ENCODE results near the gene EPAS1. TPM values are rescaled to one million over a fixed set of nuclear protein-coding genes. Genes with fewer than 3 reads are reported as not detected.

Gene EPAS1
- total and polyA plus RNA-seq, 4 donors = 213 to 954 (median 403) TPM

DNA sequence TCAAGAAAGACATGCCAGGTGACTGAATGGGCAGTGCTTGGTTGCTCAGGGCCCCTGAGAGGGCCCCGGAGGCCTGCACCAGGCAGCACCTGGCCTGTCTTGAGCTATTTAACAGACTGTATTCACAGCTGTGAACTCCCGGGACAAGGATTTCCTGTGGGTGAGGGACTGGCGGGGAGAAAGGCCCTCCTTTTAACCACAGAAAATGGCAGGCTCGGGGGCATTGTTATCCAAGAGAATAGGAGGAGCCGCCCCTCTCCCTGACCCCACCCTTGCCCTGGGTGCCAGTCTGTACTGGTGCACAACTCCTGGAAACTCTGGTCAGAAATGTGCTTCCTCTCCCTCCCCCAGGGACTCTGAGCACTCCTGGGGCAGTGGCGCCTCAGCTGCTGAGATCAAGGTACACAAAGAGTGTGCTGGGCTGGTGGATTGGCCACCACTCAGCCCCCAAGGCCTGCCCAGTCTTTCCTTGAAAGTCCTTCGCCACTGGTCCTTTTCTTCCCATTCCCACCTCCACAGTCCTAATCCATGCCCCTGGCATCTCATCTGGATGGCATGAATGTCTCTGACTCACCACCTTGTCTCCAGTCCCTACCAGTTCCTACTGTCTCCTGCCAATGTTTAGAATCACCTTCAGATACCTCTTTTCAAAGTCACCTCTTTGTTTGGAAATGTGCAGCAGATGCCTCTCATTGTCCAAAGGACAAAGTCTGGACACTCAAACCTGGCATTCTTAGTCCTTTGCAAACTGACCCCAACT, 19.6 kb upstream of the EPAS1 start:
- Histone ChIP-seq H3K36me3 (ENCODE audit: control insufficient read depth in 1 of 2, insufficient read depth in 2 of 2, low read length in 1 of 2) (no peaks in the 10 kb centered on the region), H3K27ac (ENCODE audit: low read depth in 1 of 2, low read length in 2 of 2) (no peak overlapping the region), H3K4me3 (ENCODE audit: low read length in 2 of 2) (no peak overlapping the region), H3K9me3 (ENCODE audit: control insufficient read depth, low read length) (no peaks in the 10 kb centered on the region), H3K4me1 (ENCODE audit: control insufficient read depth in 1 of 2, insufficient read depth in 2 of 2, low read length in 2 of 2) (no peaks in the 10 kb centered on the region), H3K27me3 (ENCODE audit: control insufficient read depth in 1 of 2, insufficient read depth in 2 of 2, low read length in 1 of 2) (no peaks in the 10 kb centered on the region)
- ATAC-seq (ENCODE audit: low FRiP score) (peak; percentile 25), DNase-seq (no peak)
- intact Hi-C loops (cut with DNase I) = no loop called here
- 92 to 94% methylated on average over 7 of the region's 7 CpGs for WGBS, 2 donors

DNA sequence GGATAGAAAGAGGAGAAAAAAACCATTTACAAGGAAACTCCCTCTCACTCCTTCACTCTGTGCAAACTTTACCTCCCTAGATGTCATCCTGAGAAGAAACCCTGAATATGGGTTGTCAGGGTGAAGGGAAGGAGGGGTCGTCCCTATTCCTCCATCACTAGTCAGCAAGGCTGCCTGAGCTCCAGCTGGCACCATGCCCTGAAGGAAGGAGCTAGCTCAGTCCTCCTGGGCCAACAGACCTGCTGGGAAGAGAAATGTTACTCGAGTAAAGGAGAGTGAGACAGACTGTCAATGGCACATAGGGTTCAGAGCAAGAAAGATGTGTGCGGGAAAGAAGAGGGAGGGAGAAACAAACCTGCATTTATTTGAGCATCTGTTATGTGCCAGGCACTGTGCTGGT, 18.3 kb upstream of the EPAS1 start:
- DNase-seq = peak in 1 of 2 donors; percentile 53
- Histone ChIP-seq H3K27me3 (ENCODE audit: control insufficient read depth in 1 of 2, insufficient read depth in 2 of 2, low read length in 1 of 2) (no peaks in the 10 kb centered on the region), H3K27ac (ENCODE audit: low read depth in 1 of 2, low read length in 2 of 2) (no peak overlapping the region), H3K4me1 (ENCODE audit: control insufficient read depth in 1 of 2, insufficient read depth in 2 of 2, low read length in 2 of 2) (no peaks in the 10 kb centered on the region), H3K4me3 (ENCODE audit: low read length in 2 of 2) (no peak overlapping the region), H3K36me3 (ENCODE audit: control insufficient read depth in 1 of 2, insufficient read depth in 2 of 2, low read length in 1 of 2) (no peaks in the 10 kb centered on the region), H3K9me3 (ENCODE audit: control insufficient read depth, low read length) (no peaks in the 10 kb centered on the region)
- WGBS, 2 donors = 33 to 41% methylated on average over 3 of the region's 3 CpGs
- intact Hi-C loops (cut with DNase I) = no loop called here
- no peak for ATAC-seq (ENCODE audit: low FRiP score)

DNA sequence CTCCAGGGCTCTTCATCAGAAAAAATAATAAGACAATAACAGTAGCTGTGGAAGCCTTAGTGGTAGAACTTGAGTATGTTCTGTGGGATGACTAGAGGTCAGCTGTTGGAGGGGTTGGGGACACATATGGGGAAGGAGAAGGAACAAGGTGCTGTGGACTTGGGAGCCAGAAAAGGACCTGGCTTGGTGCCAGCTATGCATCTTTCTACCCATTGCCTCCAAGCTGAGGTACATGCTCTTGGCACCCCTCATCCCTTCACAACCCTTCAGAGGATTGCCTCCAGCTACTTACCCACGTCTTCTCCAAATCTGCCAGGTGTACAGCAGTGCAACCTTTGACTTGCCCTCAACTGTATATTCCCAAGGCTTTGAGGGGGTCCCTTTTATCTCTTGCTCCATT, 15.3 kb upstream of the EPAS1 start:
- DNase-seq (no peak), ATAC-seq (ENCODE audit: low FRiP score) (no peak)
- no peaks in the 10 kb centered on the region for H3K4me1 ChIP-seq (ENCODE audit: control insufficient read depth in 1 of 2, insufficient read depth in 2 of 2, low read length in 2 of 2)
- H3K27me3 ChIP-seq (ENCODE audit: control insufficient read depth in 1 of 2, insufficient read depth in 2 of 2, low read length in 1 of 2) = no peaks in the 10 kb centered on the region
- no peaks in the 10 kb centered on the region for H3K9me3 ChIP-seq (ENCODE audit: control insufficient read depth, low read length)
- WGBS, 2 donors = 96 to 100% methylated on average over 1 of the region's 1 CpG
- H3K36me3 ChIP-seq (ENCODE audit: control insufficient read depth in 1 of 2, insufficient read depth in 2 of 2, low read length in 1 of 2) = no peaks in the 10 kb centered on the region
- intact Hi-C loops (cut with DNase I) = no loop called here
- no peak overlapping the region for H3K4me3 ChIP-seq (ENCODE audit: low read length in 2 of 2)
- H3K27ac ChIP-seq (ENCODE audit: low read depth in 1 of 2, low read length in 2 of 2) = no peak overlapping the region

DNA sequence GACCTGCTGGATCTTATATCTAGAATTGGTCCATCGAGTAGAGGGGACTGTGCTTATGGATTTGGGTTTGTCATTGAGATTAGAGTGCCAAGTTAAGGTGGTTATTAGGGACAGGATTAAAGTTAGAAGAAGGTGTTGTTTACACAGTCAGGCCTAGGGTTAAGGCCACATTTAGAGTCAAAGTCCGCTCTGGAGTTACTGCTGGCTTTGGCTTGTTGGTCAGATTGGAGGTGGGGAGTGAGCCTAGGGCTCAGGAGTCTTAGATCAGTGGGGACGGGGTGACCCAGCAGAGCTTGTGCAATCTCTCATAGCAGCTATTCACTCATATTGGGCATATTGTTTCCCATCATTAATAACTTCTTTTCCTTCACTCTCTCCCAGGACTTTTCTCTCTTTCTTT, 13.5 kb upstream of the EPAS1 start:
- DNase-seq (no peak), ATAC-seq (ENCODE audit: low FRiP score) (no peak)
- Histone ChIP-seq H3K9me3 (ENCODE audit: control insufficient read depth, low read length) (no peaks in the 10 kb centered on the region), H3K4me1 (ENCODE audit: control insufficient read depth in 1 of 2, insufficient read depth in 2 of 2, low read length in 2 of 2) (no peaks in the 10 kb centered on the region), H3K4me3 (ENCODE audit: low read length in 2 of 2) (no peak overlapping the region), H3K27ac (ENCODE audit: low read depth in 1 of 2, low read length in 2 of 2) (no peak overlapping the region), H3K36me3 (ENCODE audit: control insufficient read depth in 1 of 2, insufficient read depth in 2 of 2, low read length in 1 of 2) (no peaks in the 10 kb centered on the region), H3K27me3 (ENCODE audit: control insufficient read depth in 1 of 2, insufficient read depth in 2 of 2, low read length in 1 of 2) (no peaks in the 10 kb centered on the region)
- intact Hi-C loops (cut with DNase I) = no loop called here
- WGBS, 2 donors = 91 to 92% methylated on average over 3 of the region's 3 CpGs

DNA sequence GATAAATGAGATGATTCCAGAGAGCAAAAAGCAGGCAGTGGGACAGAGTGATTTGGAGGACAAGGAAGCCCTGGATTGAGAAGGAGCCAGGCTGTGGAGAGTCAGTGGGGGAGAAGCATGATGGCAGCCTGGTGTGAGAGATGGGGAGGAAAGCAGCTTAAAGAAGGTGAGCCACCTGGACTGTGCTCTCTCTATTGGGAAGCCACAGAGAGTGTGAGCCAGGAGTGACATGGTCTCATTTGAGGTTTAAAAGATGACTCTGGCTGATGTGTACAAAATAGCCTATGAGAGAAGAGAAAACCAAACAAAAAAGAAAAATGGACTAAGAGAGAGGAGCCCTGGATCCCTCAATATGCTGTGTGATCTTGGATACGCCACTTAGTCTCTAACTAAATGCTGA, 12.9 kb upstream of the EPAS1 start:
- Histone ChIP-seq H3K4me3 (ENCODE audit: low read length in 2 of 2) (no peak overlapping the region), H3K36me3 (ENCODE audit: control insufficient read depth in 1 of 2, insufficient read depth in 2 of 2, low read length in 1 of 2) (no peaks in the 10 kb centered on the region), H3K9me3 (ENCODE audit: control insufficient read depth, low read length) (no peaks in the 10 kb centered on the region), H3K27ac (ENCODE audit: low read depth in 1 of 2, low read length in 2 of 2) (no peak overlapping the region), H3K27me3 (ENCODE audit: control insufficient read depth in 1 of 2, insufficient read depth in 2 of 2, low read length in 1 of 2) (no peaks in the 10 kb centered on the region), H3K4me1 (ENCODE audit: control insufficient read depth in 1 of 2, insufficient read depth in 2 of 2, low read length in 2 of 2) (no peaks in the 10 kb centered on the region)
- ATAC-seq (ENCODE audit: low FRiP score) (no peak), DNase-seq (no peak)
- 97 to 100% methylated on average over 1 of the region's 1 CpG for WGBS, 2 donors
- intact Hi-C loops (cut with DNase I) = no loop called here

DNA sequence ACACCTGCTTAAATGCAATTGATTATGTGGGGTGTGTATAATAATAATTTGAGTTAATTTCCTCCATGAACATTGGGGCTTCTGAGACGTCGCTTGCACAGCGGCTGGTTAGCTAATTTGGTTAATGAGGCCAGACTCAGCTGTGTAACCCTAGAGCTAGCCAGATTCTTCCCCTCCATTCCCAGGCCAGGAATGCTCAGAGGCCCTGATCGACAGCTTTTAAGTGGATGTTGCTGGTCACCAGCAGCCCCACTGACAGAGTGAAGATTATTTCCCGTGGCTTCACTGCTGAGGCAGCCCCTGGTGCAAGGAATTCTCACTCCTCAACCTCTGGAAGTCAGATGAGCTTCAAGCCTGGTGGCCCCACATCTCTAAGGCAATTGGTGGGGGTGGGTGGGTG, 12.4 kb upstream of the EPAS1 start:
- intact Hi-C loops (cut with DNase I) = no loop called here

DNA sequence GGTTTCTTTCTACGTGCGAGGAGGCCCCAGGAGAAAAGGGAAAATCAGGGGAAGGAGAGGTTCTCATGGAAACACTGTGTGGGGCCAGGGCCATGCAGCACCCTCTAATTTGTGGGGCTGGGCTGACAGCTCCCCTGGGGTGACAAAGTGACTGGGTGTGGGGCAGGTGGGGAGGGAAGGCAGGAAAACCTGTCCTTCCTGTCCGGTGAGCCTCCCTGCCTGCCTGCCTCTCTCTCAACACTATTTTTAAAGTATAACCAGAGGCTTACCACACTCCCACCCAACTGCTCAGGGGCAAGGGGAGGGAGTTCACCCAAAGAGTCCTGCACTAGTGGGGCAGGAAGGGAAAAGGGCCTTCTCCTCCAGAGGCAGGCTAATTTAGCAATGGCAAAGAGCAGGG, 10.5 kb upstream of the EPAS1 start:
- no peak for ATAC-seq (ENCODE audit: low FRiP score)
- no peak for DNase-seq
- H3K27me3 ChIP-seq (ENCODE audit: control insufficient read depth in 1 of 2, insufficient read depth in 2 of 2, low read length in 1 of 2) = no peaks in the 10 kb centered on the region
- intact Hi-C loops (cut with DNase I) = no loop called here
- H3K4me3 ChIP-seq (ENCODE audit: low read length in 2 of 2) = no peak overlapping the region
- no peaks in the 10 kb centered on the region for H3K36me3 ChIP-seq (ENCODE audit: control insufficient read depth in 1 of 2, insufficient read depth in 2 of 2, low read length in 1 of 2)
- no peaks in the 10 kb centered on the region for H3K9me3 ChIP-seq (ENCODE audit: control insufficient read depth, low read length)
- WGBS, 2 donors = 97 to 100% methylated on average over 3 of the region's 3 CpGs
- no peak overlapping the region for H3K27ac ChIP-seq (ENCODE audit: low read depth in 1 of 2, low read length in 2 of 2)
- no peaks in the 10 kb centered on the region for H3K4me1 ChIP-seq (ENCODE audit: control insufficient read depth in 1 of 2, insufficient read depth in 2 of 2, low read length in 2 of 2)

More for the DNA sequence above, 12.4 kb upstream of the EPAS1 start:
- Histone ChIP-seq H3K9me3 (ENCODE audit: control insufficient read depth, low read length) (no peaks in the 10 kb centered on the region), H3K27ac (ENCODE audit: low read depth in 1 of 2, low read length in 2 of 2) (no peak overlapping the region), H3K4me3 (ENCODE audit: low read length in 2 of 2) (no peak overlapping the region), H3K4me1 (ENCODE audit: control insufficient read depth in 1 of 2, insufficient read depth in 2 of 2, low read length in 2 of 2) (no peaks in the 10 kb centered on the region), H3K36me3 (ENCODE audit: control insufficient read depth in 1 of 2, insufficient read depth in 2 of 2, low read length in 1 of 2) (no peaks in the 10 kb centered on the region), H3K27me3 (ENCODE audit: control insufficient read depth in 1 of 2, insufficient read depth in 2 of 2, low read length in 1 of 2) (no peaks in the 10 kb centered on the region)
- DNase-seq = no peak
- ATAC-seq (ENCODE audit: low FRiP score) = no peak
- 80 to 92% methylated on average over 5 of the region's 5 CpGs for whole genome bisulfite sequencing, 2 donors

DNA sequence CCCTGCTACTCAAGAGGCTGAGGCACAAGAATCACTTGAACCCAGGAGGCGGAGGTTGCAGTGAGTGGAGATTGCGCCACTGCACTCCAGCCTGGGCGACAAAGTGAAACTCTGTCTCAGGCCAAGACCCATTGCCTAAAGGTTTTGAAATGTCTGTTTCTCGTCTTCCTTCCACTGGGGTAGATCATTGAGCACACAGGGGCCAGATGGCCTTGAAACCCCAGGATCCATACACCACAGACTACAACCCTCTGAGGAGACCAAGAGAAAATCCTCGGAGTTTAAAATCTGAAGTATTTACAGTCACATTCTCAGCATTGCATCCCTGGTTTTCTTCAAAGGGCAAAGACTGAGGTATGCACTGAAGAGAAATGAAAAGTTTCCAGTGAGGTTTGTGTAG, 7.1 kb upstream of the EPAS1 start:
- Histone ChIP-seq H3K27me3 (ENCODE audit: control insufficient read depth in 1 of 2, insufficient read depth in 2 of 2, low read length in 1 of 2) (no peaks in the 10 kb centered on the region), H3K4me1 (ENCODE audit: control insufficient read depth in 1 of 2, insufficient read depth in 2 of 2, low read length in 2 of 2) (no peaks in the 10 kb centered on the region), H3K4me3 (ENCODE audit: low read length in 2 of 2) (no peak overlapping the region), H3K27ac (ENCODE audit: low read depth in 1 of 2, low read length in 2 of 2) (no peak overlapping the region), H3K9me3 (ENCODE audit: control insufficient read depth, low read length) (no peaks in the 10 kb centered on the region), H3K36me3 (ENCODE audit: control insufficient read depth in 1 of 2, insufficient read depth in 2 of 2, low read length in 1 of 2) (no peaks in the 10 kb centered on the region)
- DNase-seq = no peak
- ATAC-seq (ENCODE audit: low FRiP score) = no peak
- intact Hi-C loops (cut with DNase I) = no loop called here
- 89 to 90% methylated on average over 5 of the region's 5 CpGs for WGBS, 2 donors

DNA sequence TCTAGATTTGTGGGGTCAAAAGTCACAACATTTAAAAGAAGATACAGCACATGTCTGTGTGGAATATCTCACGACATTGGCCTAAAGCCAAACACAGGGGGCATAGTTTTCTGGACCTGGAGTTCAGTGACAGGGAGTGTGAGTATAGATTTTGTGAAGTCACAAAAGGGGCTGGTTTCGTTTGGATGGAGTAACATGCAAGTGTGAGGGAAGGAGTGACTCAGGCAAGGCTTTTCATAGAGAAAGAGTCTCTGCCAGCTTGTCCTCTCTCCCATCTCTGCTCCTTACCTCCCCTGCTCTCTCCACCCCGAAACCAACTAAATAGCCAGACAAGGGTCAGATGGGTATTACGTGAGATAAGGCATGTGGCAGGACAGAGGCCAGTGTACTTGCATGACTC, 3.7 kb upstream of the EPAS1 start:
- H3K27me3 ChIP-seq (ENCODE audit: control insufficient read depth in 1 of 2, insufficient read depth in 2 of 2, low read length in 1 of 2) = no peaks in the 10 kb centered on the region
- H3K4me3 ChIP-seq (ENCODE audit: low read length in 2 of 2) = no peak overlapping the region
- H3K36me3 ChIP-seq (ENCODE audit: control insufficient read depth in 1 of 2, insufficient read depth in 2 of 2, low read length in 1 of 2) = no peaks in the 10 kb centered on the region
- DNase-seq (no peak), ATAC-seq (ENCODE audit: low FRiP score) (no peak)
- WGBS, 2 donors = 76 to 77% methylated on average over 4 of the region's 4 CpGs
- no peak overlapping the region for H3K27ac ChIP-seq (ENCODE audit: low read depth in 1 of 2, low read length in 2 of 2)
- H3K4me1 ChIP-seq (ENCODE audit: control insufficient read depth in 1 of 2, insufficient read depth in 2 of 2, low read length in 2 of 2) = no peaks in the 10 kb centered on the region
- intact Hi-C loops (cut with DNase I) = no loop called here
- no peaks in the 10 kb centered on the region for H3K9me3 ChIP-seq (ENCODE audit: control insufficient read depth, low read length)
